Cardiac fibroblast (primary cell): Measurements from ENCODE around the gene ASTN2.
A peak's percentile ranks its signal among the peaks of the same experiment; 100 is the strongest.

Experiments used
- DNase-seq, 2 donors: peaks; one replicate each; pipeline versions ENCODE4 v3.0.0 to v3.0.0-alpha.2; 2010; ENCODE audit warnings: low read depth in 2 of 2
- H3K4me3 ChIP-seq, 2 donors: replicated peaks in 1 of 2; 1 replicate in 1 of 2; 2 replicates in 1 of 2; pipeline ENCODE4 v1.5.1; 2011; ENCODE audit warnings: low read depth in 2 of 2, low read length in 2 of 2, mild to moderate bottlenecking in 2 of 2, moderate library complexity in 1 of 2
- TF ChIP-seq, protein P1 (sequence below): IDR thresholded peaks from one replicate; pipeline ENCODE4 v1.5.1; 2011; ENCODE audit warnings: low read depth, mild to moderate bottlenecking, low read length, inconsistent platforms

The ASTN2 gene

DNA sequence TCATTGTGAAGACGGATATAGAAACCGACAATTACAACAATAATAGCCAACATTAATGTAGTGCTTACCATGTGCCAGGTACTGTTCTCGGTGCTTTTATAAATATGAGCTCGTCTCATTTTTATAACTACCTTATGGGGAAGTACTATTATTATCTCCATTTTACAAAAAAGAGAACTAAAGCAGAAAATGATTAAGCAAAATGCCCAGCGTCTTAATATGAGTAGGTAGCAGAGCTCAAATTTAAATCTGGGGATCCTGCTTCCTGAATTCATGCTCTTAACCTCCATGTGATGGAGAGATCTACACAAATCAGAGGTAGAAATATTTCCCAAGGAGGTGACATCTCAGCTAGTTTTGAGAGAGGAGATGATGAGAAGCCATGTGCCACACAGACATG is 470.9 kb downstream of the ASTN2 start:
- TF ChIP-seq, protein P1, sequence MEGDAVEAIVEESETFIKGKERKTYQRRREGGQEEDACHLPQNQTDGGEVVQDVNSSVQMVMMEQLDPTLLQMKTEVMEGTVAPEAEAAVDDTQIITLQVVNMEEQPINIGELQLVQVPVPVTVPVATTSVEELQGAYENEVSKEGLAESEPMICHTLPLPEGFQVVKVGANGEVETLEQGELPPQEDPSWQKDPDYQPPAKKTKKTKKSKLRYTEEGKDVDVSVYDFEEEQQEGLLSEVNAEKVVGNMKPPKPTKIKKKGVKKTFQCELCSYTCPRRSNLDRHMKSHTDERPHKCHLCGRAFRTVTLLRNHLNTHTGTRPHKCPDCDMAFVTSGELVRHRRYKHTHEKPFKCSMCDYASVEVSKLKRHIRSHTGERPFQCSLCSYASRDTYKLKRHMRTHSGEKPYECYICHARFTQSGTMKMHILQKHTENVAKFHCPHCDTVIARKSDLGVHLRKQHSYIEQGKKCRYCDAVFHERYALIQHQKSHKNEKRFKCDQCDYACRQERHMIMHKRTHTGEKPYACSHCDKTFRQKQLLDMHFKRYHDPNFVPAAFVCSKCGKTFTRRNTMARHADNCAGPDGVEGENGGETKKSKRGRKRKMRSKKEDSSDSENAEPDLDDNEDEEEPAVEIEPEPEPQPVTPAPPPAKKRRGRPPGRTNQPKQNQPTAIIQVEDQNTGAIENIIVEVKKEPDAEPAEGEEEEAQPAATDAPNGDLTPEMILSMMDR, result no peak
- no peak for DNase-seq
- no peak overlapping the region for H3K4me3 ChIP-seq

DNA sequence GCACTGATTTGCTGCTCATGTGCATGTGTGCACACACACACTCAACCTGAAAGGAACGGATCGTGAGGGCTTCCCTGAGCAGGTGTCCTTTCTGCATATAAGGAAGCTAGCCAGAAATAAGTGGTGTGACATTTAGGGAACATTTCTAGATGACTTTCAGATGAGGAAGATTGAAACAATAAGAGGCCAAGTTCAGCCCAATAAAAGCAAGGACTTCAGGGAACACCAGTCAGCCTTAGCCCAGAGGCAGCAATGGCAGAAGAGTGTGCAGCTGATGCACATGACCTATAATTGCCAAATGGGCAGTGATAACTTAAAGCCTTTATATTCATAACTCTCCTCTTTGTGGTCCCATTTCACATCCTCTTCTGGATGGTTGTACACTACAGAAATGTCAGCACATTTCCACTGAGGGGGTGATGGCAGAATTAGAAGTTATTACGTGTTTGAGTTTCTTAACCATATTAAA is 472.2 kb downstream of the ASTN2 start:
- TF ChIP-seq, protein P1, result no peak
- no peak overlapping the region for H3K4me3 ChIP-seq
- no peak for DNase-seq

DNA sequence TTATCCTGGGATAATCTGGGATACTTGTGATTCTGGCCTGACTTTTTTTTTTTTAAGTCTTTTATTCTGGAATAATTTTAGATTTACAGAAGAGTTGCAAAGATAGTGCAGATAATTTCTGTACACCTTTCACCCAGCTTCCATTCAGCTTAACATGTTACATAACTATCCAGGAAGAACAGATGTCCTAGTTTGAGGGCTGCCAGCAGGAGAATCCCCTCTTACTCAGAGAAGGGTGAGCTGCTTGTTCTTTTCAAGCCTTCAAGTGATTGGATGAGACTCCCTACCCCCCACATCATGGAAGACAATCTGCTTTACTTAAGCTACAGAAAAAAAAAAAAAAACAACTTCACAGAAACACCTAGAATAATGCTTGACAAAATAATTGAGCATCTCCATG is 473.6 kb downstream of the ASTN2 start:
- no peak overlapping the region for H3K4me3 ChIP-seq
- TF ChIP-seq, protein P1, result no peak
- no peak for DNase-seq

DNA sequence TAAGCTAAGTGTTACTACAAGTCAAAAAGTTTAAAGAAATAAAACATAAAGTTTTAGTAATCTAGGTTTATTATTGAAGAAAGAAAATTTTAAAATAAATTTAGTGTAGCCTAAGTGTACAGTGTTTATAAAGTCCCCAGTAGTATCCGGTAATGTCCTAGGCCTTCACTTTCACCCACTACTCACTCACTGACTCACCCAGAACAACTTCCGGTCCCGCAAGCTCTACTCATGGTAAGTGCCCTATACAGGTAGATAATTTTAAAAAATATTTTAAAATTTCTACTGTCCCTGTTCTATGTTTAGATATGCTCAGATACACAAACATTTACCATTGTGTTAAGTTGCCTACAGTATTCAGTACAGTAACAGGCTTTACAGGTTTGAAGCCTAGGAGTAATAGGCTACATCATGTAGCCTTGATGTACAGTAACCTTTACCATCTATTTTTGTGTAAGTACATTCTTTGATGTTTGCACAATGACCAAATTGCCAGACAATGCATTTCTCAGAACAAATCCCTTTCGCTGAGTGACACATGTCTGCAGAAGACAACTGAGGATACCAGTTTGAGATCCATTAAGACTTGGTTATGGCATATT is 474.1 kb downstream of the ASTN2 start:
- no peak overlapping the region for H3K4me3 ChIP-seq
- TF ChIP-seq, protein P1, result no peak
- no peak for DNase-seq

DNA sequence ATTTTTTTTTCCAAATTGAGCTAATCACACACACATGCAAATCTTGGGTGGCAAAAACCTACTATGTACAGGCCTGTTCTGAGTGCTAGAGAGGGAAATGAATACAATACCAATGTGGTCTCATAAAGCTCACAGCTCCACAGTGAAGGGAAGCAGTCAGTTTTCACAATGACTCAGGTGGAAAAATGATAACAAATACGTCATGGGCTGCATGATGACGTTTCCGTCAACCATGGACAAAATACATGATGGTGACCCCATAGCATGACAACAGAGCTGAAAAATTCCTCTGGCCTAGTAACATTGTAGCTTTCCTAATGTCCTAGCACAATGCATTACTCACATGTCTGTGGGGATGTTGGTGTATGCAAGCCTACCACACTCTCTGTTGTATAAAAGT is 475.2 kb downstream of the ASTN2 start:
- TF ChIP-seq, protein P1, result no peak
- peak in 1 of 2 donors; percentile 24 for DNase-seq

DNA sequence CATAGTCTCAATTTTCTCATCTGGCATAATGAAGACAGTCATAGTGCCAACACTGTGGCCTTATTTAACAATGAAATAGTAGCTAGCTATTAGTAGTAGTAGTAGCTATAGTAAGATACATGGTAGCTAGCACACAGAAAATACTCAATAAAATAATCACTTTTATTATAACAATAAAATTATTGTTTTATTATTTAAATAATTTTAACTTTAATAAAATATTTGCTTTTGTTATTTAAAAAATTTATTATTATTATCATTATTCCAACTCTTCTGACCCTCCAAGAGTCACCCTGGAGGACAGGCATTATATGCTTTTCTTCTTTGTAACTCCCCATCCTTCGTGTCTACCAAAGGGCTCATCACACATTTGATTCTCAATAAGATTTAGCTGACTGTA is 475.7 kb downstream of the ASTN2 start:
- H3K4me3 ChIP-seq, result no peak overlapping the region
- no peak for DNase-seq
- TF ChIP-seq, protein P1, result no peak

More for the DNA sequence above, 475.2 kb downstream of the ASTN2 start:
- no peak overlapping the region for H3K4me3 ChIP-seq

DNA sequence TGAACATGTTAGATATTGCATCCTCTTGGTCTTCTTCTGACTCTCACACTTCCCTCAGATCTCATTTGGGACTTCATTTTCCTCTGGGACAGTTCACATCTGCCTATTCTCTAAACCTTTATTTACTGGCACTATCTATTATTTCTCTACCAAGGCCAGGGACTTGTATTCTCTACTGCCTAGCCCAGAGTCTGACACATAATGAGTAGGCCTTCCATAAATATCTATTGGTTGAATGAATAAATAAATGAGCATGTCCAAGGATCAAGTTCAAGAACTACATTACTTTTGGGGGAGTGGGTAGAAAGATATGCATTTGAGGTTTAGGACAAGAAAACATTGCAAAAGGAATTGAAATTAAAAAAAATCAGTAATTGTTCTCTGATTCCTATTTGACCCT is 477.5 kb downstream of the ASTN2 start:
- DNase-seq, result no peak
- H3K4me3 ChIP-seq, result no peak overlapping the region
- TF ChIP-seq, protein P1, result no peak
